ENCODE data around the gene PNMA5. TPM values are rescaled to one million over a fixed set of nuclear protein-coding genes. Genes with fewer than 3 reads are reported as not detected.
"Not testable (repeated sequence)": the region's sequence is repeated elsewhere in the genome, so short reads cannot be mapped to it uniquely, and the experiment has no call there.

PNMA5 gene
- total RNA-seq, 1 donor from 2014 or later = under 0.01 TPM

- Histone ChIP-seq H3K4me3 (ENCODE audit: low read length in 3 of 3) (no peak overlapping the region), H3K4me1 (ENCODE audit: control insufficient read depth in 3 of 3, insufficient read depth in 3 of 3, low read length in 3 of 3) (no peaks in the 10 kb centered on the region), H3K36me3 (ENCODE audit: control insufficient read depth in 3 of 3, insufficient read depth in 3 of 3, low read length in 3 of 3) (no peaks in the 10 kb centered on the region), H3K27ac (ENCODE audit: low read depth, low read length) (no peak overlapping the region), H3K27me3 (ENCODE audit: control insufficient read depth in 3 of 3, insufficient read depth in 3 of 3, low read length in 3 of 3) (no peaks in the 10 kb centered on the region), H3K9me3 (ENCODE audit: control insufficient read depth in 3 of 3, low read length in 3 of 3) (no peaks in the 10 kb centered on the region), H3K9ac (ENCODE audit: low read depth in 1 of 3, low read length in 3 of 3) (no peak overlapping the region)
Measured at GRCh38 chrX:153003981-153004380, 10.1 kb upstream of the PNMA5 start.

- H3K4me3 ChIP-seq (ENCODE audit: low read length in 3 of 3); H3K9me3 ChIP-seq (ENCODE audit: control insufficient read depth in 3 of 3, low read length in 3 of 3); H3K4me1 ChIP-seq (ENCODE audit: control insufficient read depth in 3 of 3, insufficient read depth in 3 of 3, low read length in 3 of 3); H3K36me3 ChIP-seq (ENCODE audit: control insufficient read depth in 3 of 3, insufficient read depth in 3 of 3, low read length in 3 of 3); H3K27ac ChIP-seq (ENCODE audit: low read depth, low read length); H3K27me3 ChIP-seq (ENCODE audit: control insufficient read depth in 3 of 3, insufficient read depth in 3 of 3, low read length in 3 of 3); H3K9ac ChIP-seq (ENCODE audit: low read depth in 1 of 3, low read length in 3 of 3): not testable (repeated sequence)
Measured at GRCh38 chrX:153002182-153002581, 8.3 kb upstream of the PNMA5 start.

GRCh38 chrX:152997337-152997736 lies 3.4 kb upstream of the PNMA5 start:
- Histone ChIP-seq H3K9me3 (ENCODE audit: control insufficient read depth in 3 of 3, low read length in 3 of 3) (no peaks in the 10 kb centered on the region), H3K9ac (ENCODE audit: low read depth in 1 of 3, low read length in 3 of 3) (no peak overlapping the region), H3K4me1 (ENCODE audit: control insufficient read depth in 3 of 3, insufficient read depth in 3 of 3, low read length in 3 of 3) (no peaks in the 10 kb centered on the region), H3K4me3 (ENCODE audit: low read length in 3 of 3) (no peak overlapping the region), H3K27me3 (ENCODE audit: control insufficient read depth in 3 of 3, insufficient read depth in 3 of 3, low read length in 3 of 3) (peaks cover 0 to 1% (median 0%) of the 10 kb centered on the region in 3 donors), H3K27ac (ENCODE audit: low read depth, low read length) (no peak overlapping the region), H3K36me3 (ENCODE audit: control insufficient read depth in 3 of 3, insufficient read depth in 3 of 3, low read length in 3 of 3) (no peaks in the 10 kb centered on the region)

- no peak overlapping the region for H3K27ac ChIP-seq (ENCODE audit: low read depth, low read length)
- H3K4me3 ChIP-seq (ENCODE audit: low read length in 3 of 3) = no peak overlapping the region
Measured at GRCh38 chrX:152992115-152992514, 1.8 kb downstream of the PNMA5 start.

GRCh38 chrX:152991123-152991522 lies 2.8 kb downstream of the PNMA5 start:
- Histone ChIP-seq H3K4me1 (ENCODE audit: control insufficient read depth in 3 of 3, insufficient read depth in 3 of 3, low read length in 3 of 3) (no peaks in the 10 kb centered on the region), H3K9me3 (ENCODE audit: control insufficient read depth in 3 of 3, low read length in 3 of 3) (no peaks in the 10 kb centered on the region), H3K27me3 (ENCODE audit: control insufficient read depth in 3 of 3, insufficient read depth in 3 of 3, low read length in 3 of 3) (peaks cover 0 to 3% (median 0%) of the 10 kb centered on the region in 3 donors), H3K9ac (ENCODE audit: low read depth in 1 of 3, low read length in 3 of 3) (no peak overlapping the region), H3K4me3 (ENCODE audit: low read length in 3 of 3) (no peak overlapping the region), H3K27ac (ENCODE audit: low read depth, low read length) (no peak overlapping the region), H3K36me3 (ENCODE audit: control insufficient read depth in 3 of 3, insufficient read depth in 3 of 3, low read length in 3 of 3) (no peaks in the 10 kb centered on the region)

More at GRCh38 chrX:152992115-152992514, 1.8 kb downstream of the PNMA5 start:
- H3K27me3 ChIP-seq (ENCODE audit: control insufficient read depth in 3 of 3, insufficient read depth in 3 of 3, low read length in 3 of 3) = peaks cover 0 to 3% (median 0%) of the 10 kb centered on the region in 3 donors
- H3K9ac ChIP-seq (ENCODE audit: low read depth in 1 of 3, low read length in 3 of 3) = no peak overlapping the region
- H3K36me3 ChIP-seq (ENCODE audit: control insufficient read depth in 3 of 3, insufficient read depth in 3 of 3, low read length in 3 of 3) = no peaks in the 10 kb centered on the region
- H3K9me3 ChIP-seq (ENCODE audit: control insufficient read depth in 3 of 3, low read length in 3 of 3) = no peaks in the 10 kb centered on the region
- no peaks in the 10 kb centered on the region for H3K4me1 ChIP-seq (ENCODE audit: control insufficient read depth in 3 of 3, insufficient read depth in 3 of 3, low read length in 3 of 3)

- H3K9ac ChIP-seq (ENCODE audit: low read depth in 1 of 3, low read length in 3 of 3) = no peak overlapping the region
- H3K27ac ChIP-seq (ENCODE audit: low read depth, low read length) = no peak overlapping the region
- H3K4me3 ChIP-seq (ENCODE audit: low read length in 3 of 3) = no peak overlapping the region
- H3K4me1 ChIP-seq (ENCODE audit: control insufficient read depth in 3 of 3, insufficient read depth in 3 of 3, low read length in 3 of 3) = no peaks in the 10 kb centered on the region
- peaks cover 0 to 3% (median 0%) of the 10 kb centered on the region in 3 donors for H3K27me3 ChIP-seq (ENCODE audit: control insufficient read depth in 3 of 3, insufficient read depth in 3 of 3, low read length in 3 of 3)
- no peaks in the 10 kb centered on the region for H3K36me3 ChIP-seq (ENCODE audit: control insufficient read depth in 3 of 3, insufficient read depth in 3 of 3, low read length in 3 of 3)
- no peaks in the 10 kb centered on the region for H3K9me3 ChIP-seq (ENCODE audit: control insufficient read depth in 3 of 3, low read length in 3 of 3)
Measured at GRCh38 chrX:152989292-152989658, 4.6 kb downstream of the PNMA5 start.

GRCh38 chrX:152988536-152989291 lies 5.2 kb downstream of the PNMA5 start:
- H3K27ac ChIP-seq (ENCODE audit: low read depth, low read length) = no peak overlapping the region
- H3K4me3 ChIP-seq (ENCODE audit: low read length in 3 of 3) = no peak overlapping the region
- H3K9me3 ChIP-seq (ENCODE audit: control insufficient read depth in 3 of 3, low read length in 3 of 3) = no peaks in the 10 kb centered on the region
- H3K27me3 ChIP-seq (ENCODE audit: control insufficient read depth in 3 of 3, insufficient read depth in 3 of 3, low read length in 3 of 3) = peaks cover 0 to 3% (median 0%) of the 10 kb centered on the region in 3 donors
- H3K9ac ChIP-seq (ENCODE audit: low read depth in 1 of 3, low read length in 3 of 3) = no peak overlapping the region
- no peaks in the 10 kb centered on the region for H3K4me1 ChIP-seq (ENCODE audit: control insufficient read depth in 3 of 3, insufficient read depth in 3 of 3, low read length in 3 of 3)
- no peaks in the 10 kb centered on the region for H3K36me3 ChIP-seq (ENCODE audit: control insufficient read depth in 3 of 3, insufficient read depth in 3 of 3, low read length in 3 of 3)

GRCh38 chrX:152987801-152988200 lies 6.1 kb downstream of the PNMA5 start:
- Histone ChIP-seq H3K36me3 (ENCODE audit: control insufficient read depth in 3 of 3, insufficient read depth in 3 of 3, low read length in 3 of 3) (no peaks in the 10 kb centered on the region), H3K9ac (ENCODE audit: low read depth in 1 of 3, low read length in 3 of 3) (no peak overlapping the region), H3K27ac (ENCODE audit: low read depth, low read length) (no peak overlapping the region), H3K4me3 (ENCODE audit: low read length in 3 of 3) (no peak overlapping the region), H3K27me3 (ENCODE audit: control insufficient read depth in 3 of 3, insufficient read depth in 3 of 3, low read length in 3 of 3) (peaks cover 0 to 3% (median 0%) of the 10 kb centered on the region in 3 donors), H3K9me3 (ENCODE audit: control insufficient read depth in 3 of 3, low read length in 3 of 3) (no peaks in the 10 kb centered on the region), H3K4me1 (ENCODE audit: control insufficient read depth in 3 of 3, insufficient read depth in 3 of 3, low read length in 3 of 3) (no peaks in the 10 kb centered on the region)

- H3K27ac ChIP-seq (ENCODE audit: low read depth, low read length); H3K27me3 ChIP-seq (ENCODE audit: control insufficient read depth in 3 of 3, insufficient read depth in 3 of 3, low read length in 3 of 3); H3K36me3 ChIP-seq (ENCODE audit: control insufficient read depth in 3 of 3, insufficient read depth in 3 of 3, low read length in 3 of 3); H3K9me3 ChIP-seq (ENCODE audit: control insufficient read depth in 3 of 3, low read length in 3 of 3); H3K4me3 ChIP-seq (ENCODE audit: low read length in 3 of 3); H3K4me1 ChIP-seq (ENCODE audit: control insufficient read depth in 3 of 3, insufficient read depth in 3 of 3, low read length in 3 of 3); H3K9ac ChIP-seq (ENCODE audit: low read depth in 1 of 3, low read length in 3 of 3): not testable (repeated sequence)
Measured at GRCh38 chrX:152987156-152987555, 6.8 kb downstream of the PNMA5 start.

- not testable (repeated sequence) for H3K4me1 ChIP-seq (ENCODE audit: control insufficient read depth in 3 of 3, insufficient read depth in 3 of 3, low read length in 3 of 3); H3K9ac ChIP-seq (ENCODE audit: low read depth in 1 of 3, low read length in 3 of 3); H3K27ac ChIP-seq (ENCODE audit: low read depth, low read length); H3K27me3 ChIP-seq (ENCODE audit: control insufficient read depth in 3 of 3, insufficient read depth in 3 of 3, low read length in 3 of 3); H3K9me3 ChIP-seq (ENCODE audit: control insufficient read depth in 3 of 3, low read length in 3 of 3); H3K4me3 ChIP-seq (ENCODE audit: low read length in 3 of 3); H3K36me3 ChIP-seq (ENCODE audit: control insufficient read depth in 3 of 3, insufficient read depth in 3 of 3, low read length in 3 of 3)
Measured at GRCh38 chrX:152985383-152985782, 8.5 kb downstream of the PNMA5 start.

Data from skeletal muscle tissue (tissue), 4 donors.